Measurements from ENCODE around the gene LRCH3. TPM values are rescaled to one million over a fixed set of nuclear protein-coding genes. Genes with fewer than 3 reads are reported as not detected.

Gene LRCH3
- total RNA-seq, 4 donors from 2014 or later = 34.6 to 160 (median 55.2) TPM

GRCh38 chr3:197801891-197802778, 11.1 kb downstream of the LRCH3 start:
- intact Hi-C loops (cut with DNase I) = no loop called here
- Histone ChIP-seq H3K27ac (replicated peaks in 1 of 4) (peak overlapping the region in 1 of 4 donors; percentile 13), H3K9me3 (no peaks in the 10 kb centered on the region), H3K36me3 (no peaks in the 10 kb centered on the region), H3K4me3 (no peak overlapping the region), H3K4me1 (peaks cover 28 to 67% (median 52%) of the 10 kb centered on the region in 4 donors), H3K27me3 (no peaks in the 10 kb centered on the region)
- no peak for TF ChIP-seq POLR2A (IDR thresholded peaks at IDR 0.05; ENCODE audit: low read depth)
- TF ChIP-seq, protein P1, sequence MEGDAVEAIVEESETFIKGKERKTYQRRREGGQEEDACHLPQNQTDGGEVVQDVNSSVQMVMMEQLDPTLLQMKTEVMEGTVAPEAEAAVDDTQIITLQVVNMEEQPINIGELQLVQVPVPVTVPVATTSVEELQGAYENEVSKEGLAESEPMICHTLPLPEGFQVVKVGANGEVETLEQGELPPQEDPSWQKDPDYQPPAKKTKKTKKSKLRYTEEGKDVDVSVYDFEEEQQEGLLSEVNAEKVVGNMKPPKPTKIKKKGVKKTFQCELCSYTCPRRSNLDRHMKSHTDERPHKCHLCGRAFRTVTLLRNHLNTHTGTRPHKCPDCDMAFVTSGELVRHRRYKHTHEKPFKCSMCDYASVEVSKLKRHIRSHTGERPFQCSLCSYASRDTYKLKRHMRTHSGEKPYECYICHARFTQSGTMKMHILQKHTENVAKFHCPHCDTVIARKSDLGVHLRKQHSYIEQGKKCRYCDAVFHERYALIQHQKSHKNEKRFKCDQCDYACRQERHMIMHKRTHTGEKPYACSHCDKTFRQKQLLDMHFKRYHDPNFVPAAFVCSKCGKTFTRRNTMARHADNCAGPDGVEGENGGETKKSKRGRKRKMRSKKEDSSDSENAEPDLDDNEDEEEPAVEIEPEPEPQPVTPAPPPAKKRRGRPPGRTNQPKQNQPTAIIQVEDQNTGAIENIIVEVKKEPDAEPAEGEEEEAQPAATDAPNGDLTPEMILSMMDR (IDR thresholded peaks at IDR 0.05) = peak in 1 of 3 experiments; percentile 29
- no peak for DNase-seq (ENCODE audit: extremely low spot score)
- WGBS = 68% methylated on average over 8 of the region's 8 CpGs

- no peak overlapping the region for H3K4me3 ChIP-seq
- H3K4me1 ChIP-seq = peaks cover 28 to 62% (median 51%) of the 10 kb centered on the region in 4 donors
- TF ChIP-seq POLR2AphosphoS5 (IDR thresholded peaks at IDR 0.05) (no peak), POLR2A (IDR thresholded peaks at IDR 0.05; ENCODE audit: low read depth) (no peak), EP300 (IDR thresholded peaks at IDR 0.05) (no peak)
- TF ChIP-seq, protein P1 (IDR thresholded peaks at IDR 0.05) = no peak
- 97% methylated on average over 3 of the region's 3 CpGs for WGBS
- DNase-seq (ENCODE audit: extremely low spot score) = no peak
- H3K9me3 ChIP-seq = no peaks in the 10 kb centered on the region
- no peaks in the 10 kb centered on the region for H3K27me3 ChIP-seq
- intact Hi-C loops (cut with DNase I) = no loop called here
- H3K36me3 ChIP-seq = no peaks in the 10 kb centered on the region
- H3K27ac ChIP-seq (replicated peaks in 1 of 4) = no peak overlapping the region
These were observed 11.9 kb downstream of the LRCH3 start for GRCh38 chr3:197802779-197803459.

DNA sequence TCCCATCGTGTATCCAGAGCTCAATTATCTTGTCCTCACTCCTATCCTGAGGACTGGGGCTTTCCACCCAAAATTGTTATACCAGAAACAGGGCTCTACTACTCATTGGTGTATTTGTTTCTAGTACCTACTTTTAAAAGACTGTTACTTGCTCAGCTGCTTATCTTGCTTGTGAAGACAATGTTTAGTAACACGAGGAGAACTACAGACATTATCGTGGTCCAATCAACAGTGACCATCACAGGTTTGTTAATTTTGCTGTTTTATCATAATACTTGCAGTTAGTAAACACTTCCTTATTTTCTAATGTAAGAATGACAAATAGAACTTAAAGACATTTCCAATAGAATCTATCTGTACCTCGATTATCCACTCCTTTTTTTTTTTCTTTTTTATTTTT, 13.5 kb downstream of the LRCH3 start:
- H3K36me3 ChIP-seq = no peaks in the 10 kb centered on the region
- 82% methylated on average over 4 of the region's 4 CpGs for WGBS
- intact Hi-C loops (cut with DNase I) = no loop called here
- H3K27me3 ChIP-seq = no peaks in the 10 kb centered on the region
- H3K27ac ChIP-seq (replicated peaks in 1 of 4) = no peak overlapping the region
- no peaks in the 10 kb centered on the region for H3K9me3 ChIP-seq
- TF ChIP-seq POLR2A (IDR thresholded peaks at IDR 0.05; ENCODE audit: low read depth) (no peak), POLR2AphosphoS5 (IDR thresholded peaks at IDR 0.05) (no peak), EP300 (IDR thresholded peaks at IDR 0.05) (no peak)
- TF ChIP-seq, protein P1 (IDR thresholded peaks at IDR 0.05) = no peak
- peaks cover 34 to 62% (median 51%) of the 10 kb centered on the region in 4 donors for H3K4me1 ChIP-seq
- no peak overlapping the region for H3K4me3 ChIP-seq
- DNase-seq (ENCODE audit: extremely low spot score) = no peak

- Histone ChIP-seq H3K27ac (replicated peaks in 1 of 4) (peak overlapping the region; percentile 72 to 76 (median 72)), H3K9me3 (no peaks in the 10 kb centered on the region), H3K36me3 (no peaks in the 10 kb centered on the region), H3K27me3 (no peaks in the 10 kb centered on the region), H3K4me3 (no peak overlapping the region), H3K4me1 (peaks cover 29 to 65% (median 49%) of the 10 kb centered on the region in 4 donors)
- WGBS = 64% methylated on average over 4 of the region's 4 CpGs
- DNase-seq (ENCODE audit: extremely low spot score) = no peak
- intact Hi-C loops (cut with DNase I) = no loop called here
- TF ChIP-seq POLR2A (IDR thresholded peaks at IDR 0.05; ENCODE audit: low read depth) (no peak), EP300 (IDR thresholded peaks at IDR 0.05) (no peak), POLR2AphosphoS5 (IDR thresholded peaks at IDR 0.05) (no peak)
- TF ChIP-seq, protein P1 (IDR thresholded peaks at IDR 0.05) = no peak
These were observed 17.0 kb downstream of the LRCH3 start for GRCh38 chr3:197807969-197808587.

Measured in esophagus muscularis mucosa (tissue), 4 donors.